ENCODE measurements around the gene RAB44. TPM values are rescaled to one million over a fixed set of nuclear protein-coding genes. Genes with fewer than 3 reads are reported as not detected.

The RAB44 gene
- total RNA-seq, 1 donor from 2014 or later = not detected

DNA sequence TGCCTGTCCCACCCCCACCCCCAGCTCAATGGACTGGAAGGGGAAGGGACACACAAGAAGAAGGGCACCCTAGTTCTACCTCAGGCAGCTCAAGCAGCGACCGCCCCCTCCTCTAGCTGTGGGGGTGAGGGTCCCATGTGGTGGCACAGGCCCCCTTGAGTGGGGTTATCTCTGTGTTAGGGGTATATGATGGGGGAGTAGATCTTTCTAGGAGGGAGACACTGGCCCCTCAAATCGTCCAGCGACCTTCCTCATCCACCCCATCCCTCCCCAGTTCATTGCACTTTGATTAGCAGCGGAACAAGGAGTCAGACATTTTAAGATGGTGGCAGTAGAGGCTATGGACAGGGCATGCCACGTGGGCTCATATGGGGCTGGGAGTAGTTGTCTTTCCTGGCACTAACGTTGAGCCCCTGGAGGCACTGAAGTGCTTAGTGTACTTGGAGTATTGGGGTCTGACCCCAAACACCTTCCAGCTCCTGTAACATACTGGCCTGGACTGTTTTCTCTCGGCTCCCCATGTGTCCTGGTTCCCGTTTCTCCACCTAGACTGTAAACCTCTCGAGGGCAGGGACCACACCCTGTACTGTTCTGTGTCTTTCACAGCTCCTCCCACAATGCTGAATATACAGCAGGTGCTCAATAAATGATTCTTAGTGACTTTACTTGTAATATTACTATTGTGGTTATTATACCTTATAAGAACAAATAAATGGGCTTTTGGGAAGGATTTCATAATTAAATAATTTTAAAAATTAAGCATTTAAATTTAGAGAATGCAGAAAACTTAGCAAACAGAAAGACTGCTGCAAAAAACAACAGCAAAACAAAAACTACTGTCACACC, 10.7 kb upstream of the RAB44 start:
- Mint-ChIP-seq H3K4me3 (ENCODE audit: unreplicated experiment) (no peak overlapping the region), H3K27me3 (ENCODE audit: unreplicated experiment) (peaks cover 7% of the 10 kb centered on the region), H3K27ac (ENCODE audit: unreplicated experiment) (no peak overlapping the region), H3K4me1 (ENCODE audit: low read depth, unreplicated experiment) (peaks cover 3% of the 10 kb centered on the region), H3K36me3 (ENCODE audit: unreplicated experiment) (no peaks in the 10 kb centered on the region), H3K9me3 (ENCODE audit: unreplicated experiment) (peaks cover 3% of the 10 kb centered on the region)
- TF ChIP-seq, protein P1, sequence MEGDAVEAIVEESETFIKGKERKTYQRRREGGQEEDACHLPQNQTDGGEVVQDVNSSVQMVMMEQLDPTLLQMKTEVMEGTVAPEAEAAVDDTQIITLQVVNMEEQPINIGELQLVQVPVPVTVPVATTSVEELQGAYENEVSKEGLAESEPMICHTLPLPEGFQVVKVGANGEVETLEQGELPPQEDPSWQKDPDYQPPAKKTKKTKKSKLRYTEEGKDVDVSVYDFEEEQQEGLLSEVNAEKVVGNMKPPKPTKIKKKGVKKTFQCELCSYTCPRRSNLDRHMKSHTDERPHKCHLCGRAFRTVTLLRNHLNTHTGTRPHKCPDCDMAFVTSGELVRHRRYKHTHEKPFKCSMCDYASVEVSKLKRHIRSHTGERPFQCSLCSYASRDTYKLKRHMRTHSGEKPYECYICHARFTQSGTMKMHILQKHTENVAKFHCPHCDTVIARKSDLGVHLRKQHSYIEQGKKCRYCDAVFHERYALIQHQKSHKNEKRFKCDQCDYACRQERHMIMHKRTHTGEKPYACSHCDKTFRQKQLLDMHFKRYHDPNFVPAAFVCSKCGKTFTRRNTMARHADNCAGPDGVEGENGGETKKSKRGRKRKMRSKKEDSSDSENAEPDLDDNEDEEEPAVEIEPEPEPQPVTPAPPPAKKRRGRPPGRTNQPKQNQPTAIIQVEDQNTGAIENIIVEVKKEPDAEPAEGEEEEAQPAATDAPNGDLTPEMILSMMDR (IDR thresholded peaks at IDR 0.05; ENCODE audit: partially characterized antibody, unreplicated experiment) = no peak
- DNase-seq = no peak

DNA sequence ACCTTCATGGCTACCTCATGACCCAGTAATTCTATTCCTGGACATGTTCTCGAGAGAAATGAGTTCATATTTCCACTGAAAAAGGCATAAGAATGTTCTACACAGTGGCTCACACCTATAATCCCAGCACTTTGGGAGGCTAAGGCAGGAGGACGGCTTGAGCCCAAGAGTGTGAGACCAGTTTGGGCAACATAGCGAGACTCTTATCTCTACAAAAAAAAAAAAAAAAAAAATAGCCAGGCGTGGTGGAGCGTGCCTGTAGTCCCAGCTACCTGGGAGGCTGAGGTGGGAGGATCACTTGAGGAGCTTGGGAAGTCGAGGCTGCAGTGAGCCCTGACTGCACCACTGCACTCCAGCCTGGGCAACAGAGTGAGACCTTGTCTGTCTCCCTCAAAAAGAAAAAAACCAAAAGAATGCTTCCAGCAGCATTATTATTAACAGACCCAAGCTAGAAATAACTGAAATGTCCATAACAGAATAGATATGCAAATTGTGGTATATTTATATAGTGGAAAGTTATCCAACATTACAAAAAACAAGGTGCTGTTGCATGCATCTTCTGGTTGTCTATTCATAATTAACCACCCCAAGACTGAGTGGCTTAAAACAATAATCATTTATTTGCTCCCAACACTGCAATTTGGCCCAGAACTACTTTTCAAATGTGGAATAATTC, 9.4 kb upstream of the RAB44 start:
- Mint-ChIP-seq H3K27ac (ENCODE audit: unreplicated experiment) (no peak overlapping the region), H3K36me3 (ENCODE audit: unreplicated experiment) (no peaks in the 10 kb centered on the region), H3K9me3 (ENCODE audit: unreplicated experiment) (peaks cover 3% of the 10 kb centered on the region), H3K4me1 (ENCODE audit: low read depth, unreplicated experiment) (no peaks in the 10 kb centered on the region), H3K4me3 (ENCODE audit: unreplicated experiment) (no peak overlapping the region), H3K27me3 (ENCODE audit: unreplicated experiment) (peaks cover 7% of the 10 kb centered on the region)
- no peak for DNase-seq
- TF ChIP-seq, protein P1 (IDR thresholded peaks at IDR 0.05; ENCODE audit: partially characterized antibody, unreplicated experiment) = no peak

DNA sequence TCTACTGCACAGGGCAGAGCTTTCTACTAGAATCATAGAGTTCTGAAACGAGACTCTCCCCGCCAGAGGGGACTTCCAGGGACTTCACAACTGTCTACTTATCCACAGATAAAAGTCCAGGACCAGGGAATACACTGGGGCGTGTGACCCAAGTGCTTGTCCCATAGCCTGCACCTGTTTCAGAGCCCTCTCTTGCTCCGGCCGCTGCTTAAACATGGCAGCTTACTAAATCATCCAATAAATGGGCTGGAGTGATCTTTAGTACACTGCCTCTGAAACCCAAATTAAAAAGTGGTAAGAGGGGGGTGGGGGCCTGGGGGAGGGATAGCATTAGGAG, 8.9 kb upstream of the RAB44 start:
- Mint-ChIP-seq H3K4me3 (ENCODE audit: unreplicated experiment) (no peak overlapping the region), H3K36me3 (ENCODE audit: unreplicated experiment) (no peaks in the 10 kb centered on the region), H3K9me3 (ENCODE audit: unreplicated experiment) (peaks cover 3% of the 10 kb centered on the region), H3K27me3 (ENCODE audit: unreplicated experiment) (peaks cover 8% of the 10 kb centered on the region), H3K27ac (ENCODE audit: unreplicated experiment) (no peak overlapping the region), H3K4me1 (ENCODE audit: low read depth, unreplicated experiment) (no peaks in the 10 kb centered on the region)
- TF ChIP-seq, protein P1 (IDR thresholded peaks at IDR 0.05; ENCODE audit: partially characterized antibody, unreplicated experiment) = no peak
- no peak for DNase-seq

DNA sequence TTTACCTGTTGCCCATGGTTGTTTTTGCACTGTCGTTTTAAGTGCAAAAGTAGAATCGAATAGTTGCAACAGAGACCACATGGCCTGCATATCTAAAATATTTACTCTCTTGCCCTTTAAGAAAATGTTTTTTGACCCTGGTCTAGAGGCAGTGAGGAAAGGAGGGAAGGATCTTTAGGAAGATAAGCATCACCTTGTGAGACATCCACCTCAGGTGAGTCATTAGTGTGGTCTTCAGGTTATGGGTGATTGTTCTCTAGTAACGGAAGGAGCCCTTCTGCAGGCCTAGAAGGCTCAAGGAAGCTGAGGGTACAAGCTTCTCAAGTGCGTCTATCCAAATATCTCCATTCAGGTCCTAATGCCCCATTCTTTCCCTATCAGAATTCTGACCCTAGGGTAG, 6.6 kb upstream of the RAB44 start:
- no peak overlapping the region for H3K4me3 Mint-ChIP-seq (ENCODE audit: unreplicated experiment)
- no peak overlapping the region for H3K27ac Mint-ChIP-seq (ENCODE audit: unreplicated experiment)
- H3K36me3 Mint-ChIP-seq (ENCODE audit: unreplicated experiment) = no peaks in the 10 kb centered on the region
- H3K9me3 Mint-ChIP-seq (ENCODE audit: unreplicated experiment) = no peaks in the 10 kb centered on the region
- H3K4me1 Mint-ChIP-seq (ENCODE audit: low read depth, unreplicated experiment) = peaks cover 2% of the 10 kb centered on the region
- TF ChIP-seq, protein P1 (IDR thresholded peaks at IDR 0.05; ENCODE audit: partially characterized antibody, unreplicated experiment) = no peak
- peaks cover 8% of the 10 kb centered on the region for H3K27me3 Mint-ChIP-seq (ENCODE audit: unreplicated experiment)
- DNase-seq = no peak

DNA sequence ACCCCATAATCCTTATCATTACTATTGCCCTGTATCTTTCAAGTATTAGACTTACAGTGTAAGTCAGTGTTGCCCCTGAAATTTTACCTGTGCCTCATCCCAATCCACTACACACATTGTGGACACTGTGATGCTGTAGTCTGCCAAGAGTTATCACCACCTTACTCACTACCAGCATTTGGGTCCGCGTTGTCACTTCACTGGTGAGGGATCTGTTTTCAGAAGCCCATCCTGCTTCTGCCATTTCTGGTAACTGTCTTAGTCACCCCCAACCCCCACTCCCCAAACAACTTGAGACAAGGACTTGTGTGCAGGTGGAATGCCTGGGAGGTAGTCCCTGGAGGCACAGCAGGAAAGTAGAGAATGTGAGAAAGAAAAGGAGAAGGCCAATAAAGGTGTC, 6.0 kb upstream of the RAB44 start:
- H3K27me3 Mint-ChIP-seq (ENCODE audit: unreplicated experiment) = peaks cover 8% of the 10 kb centered on the region

More for the DNA sequence above, 6.0 kb upstream of the RAB44 start:
- no peak overlapping the region for H3K27ac Mint-ChIP-seq (ENCODE audit: unreplicated experiment)
- H3K4me3 Mint-ChIP-seq (ENCODE audit: unreplicated experiment) = no peak overlapping the region
- H3K4me1 Mint-ChIP-seq (ENCODE audit: low read depth, unreplicated experiment) = peaks cover 2% of the 10 kb centered on the region
- DNase-seq = no peak
- H3K9me3 Mint-ChIP-seq (ENCODE audit: unreplicated experiment) = no peaks in the 10 kb centered on the region
- no peaks in the 10 kb centered on the region for H3K36me3 Mint-ChIP-seq (ENCODE audit: unreplicated experiment)
- TF ChIP-seq, protein P1 (IDR thresholded peaks at IDR 0.05; ENCODE audit: partially characterized antibody, unreplicated experiment) = no peak

All from glutamatergic neuron (in vitro differentiated cells).